Prostate gland (tissue), 2 donors: ENCODE results near the gene SMYD3. TPM values are rescaled to one million over a fixed set of nuclear protein-coding genes. Genes with fewer than 3 reads are reported as not detected.

Experiments used
- DNase-seq: peaks from one replicate; pipeline ENCODE4 v3.0.0-alpha.2; 2019; ENCODE audit warnings: low spot score
- H3K27ac ChIP-seq, 2 donors: fragments of 200-600 bp; sonication (generic); 2 replicates each; pipeline ENCODE4 v1.5.1; 2017 to 2019
- H3K27me3 ChIP-seq: fragments of 200-600 bp; sonication (generic); replicated peaks from 2 replicates; pipeline ENCODE4 v1.5.1; 2019; ENCODE audit not compliant: insufficient read depth
- H3K36me3 ChIP-seq, 2 donors: fragments of 200-600 bp; sonication (generic); 1 replicate in 1 of 2; 2 replicates in 1 of 2; pipeline versions ENCODE4 v1.5.1 to v1.8.1; 2017 to 2019
- H3K4me1 ChIP-seq: fragments of 200-600 bp; sonication (generic); replicated peaks from 2 replicates; pipeline ENCODE4 v1.5.1; 2019
- H3K4me3 ChIP-seq, 2 donors: fragments of 200-600 bp; sonication (generic); 2 replicates each; pipeline ENCODE4 v1.5.1; 2017 to 2019
- H3K9me3 ChIP-seq: fragments of 200-600 bp; sonication (generic); 2 replicates; pipeline ENCODE4 v1.5.1; 2017
- POLR2A ChIP-seq: fragments of 450-650 bp; IDR thresholded peaks from one replicate; pipeline ENCODE4 v1.6.1; 2016; ENCODE audit warnings: antibody characterized with exemption, mild to moderate bottlenecking
- POLR2AphosphoS5 ChIP-seq: sonication (generic); formaldehyde crosslinking; IDR thresholded peaks from one replicate; pipeline ENCODE4 v1.6.1; 2017; ENCODE audit warnings: antibody characterized with exemption
- WGBS: methylation state at CpG from one replicate; pipeline ENCODE4 v1.1.5; 2018; 5-methylcytosine and 5-hydroxymethylcytosine counted together
- intact Hi-C: fragments of 100-400 bp; cut with DNase I; formaldehyde crosslinking; loops from one replicate; pipeline ENCODE4 v1.14.2; 2022
- total RNA-seq, 2 donors: library from RNA; depleted of rRNA; stranded (reverse); fragments of >200 nt; gene quantifications; one replicate each; pipeline ENCODE4 v1.1.0, GENCODE V29; 2016
- TF ChIP-seq, protein P1 (sequence below), 4 experiments: fragments of 200-600 bp in 2 of 4; fragments of 450-650 bp in 2 of 4; sonication (generic) in 2 of 4; IDR thresholded peaks; 1 replicate in 3 of 4; 2 replicates in 1 of 4; pipeline ENCODE4 v1.5.1; 2016 to 2019; ENCODE audit warnings: antibody characterized with exemption in 4 of 4, mild to moderate bottlenecking in 2 of 4, moderate library complexity in 2 of 4

Gene SMYD3
- total RNA-seq, 2 donors from 2014 or later: 19.8 to 23.9 TPM

DNA sequence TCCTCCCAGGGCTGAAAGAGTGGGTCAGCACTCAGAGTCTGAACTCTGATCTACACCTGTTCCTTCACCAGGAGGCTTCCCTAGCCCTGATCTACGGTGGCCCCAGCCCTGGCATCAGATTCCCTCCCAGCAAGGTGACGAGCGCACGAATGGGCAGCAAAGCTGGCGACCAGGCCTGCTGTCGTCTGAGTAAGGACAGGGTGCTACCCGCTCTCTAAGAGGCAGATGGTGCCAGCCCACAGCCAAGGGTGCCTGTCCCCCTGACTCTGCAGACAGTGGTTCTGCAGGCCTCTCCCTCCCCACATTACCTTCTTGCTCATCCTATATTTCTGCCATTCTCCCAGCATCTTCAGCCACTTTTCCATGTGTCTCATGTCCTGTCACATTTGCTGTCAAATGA, 10.3 kb upstream of the SMYD3 start:
- no peak for TF ChIP-seq POLR2A
- 84% methylated on average over 7 of the region's 7 CpGs for WGBS
- no peaks in the 10 kb centered on the region for H3K4me1 ChIP-seq
- intact Hi-C loops: no loop called here
- no peaks in the 10 kb centered on the region for H3K9me3 ChIP-seq
- DNase-seq: no peak
- no peaks in the 10 kb centered on the region for H3K36me3 ChIP-seq
- no peaks in the 10 kb centered on the region for H3K27me3 ChIP-seq
- no peak overlapping the region for H3K27ac ChIP-seq
- no peak overlapping the region for H3K4me3 ChIP-seq

DNA sequence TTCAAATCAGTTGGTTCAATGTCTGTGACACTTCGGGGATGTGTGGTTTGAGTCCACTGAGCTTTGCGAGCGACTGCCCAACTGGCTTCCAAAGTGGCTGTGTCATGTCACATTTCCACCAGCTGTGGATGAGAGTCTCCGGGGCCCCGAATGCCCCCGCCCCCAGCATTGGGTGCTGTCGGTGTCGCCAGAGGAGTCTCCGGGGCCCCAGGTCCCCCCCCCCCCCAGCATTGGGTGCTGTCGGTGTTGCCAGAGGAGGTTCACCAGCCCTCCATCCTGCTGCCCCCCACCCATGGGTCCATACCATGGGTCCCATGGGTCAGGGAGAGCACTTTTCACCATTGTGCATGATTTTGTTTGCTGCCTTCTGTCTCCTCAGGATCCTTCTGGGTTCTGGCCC, 9.0 kb upstream of the SMYD3 start:
- no peaks in the 10 kb centered on the region for H3K4me1 ChIP-seq
- WGBS: 86% methylated on average over 7 of the region's 10 CpGs
- TF ChIP-seq POLR2AphosphoS5 (no peak), POLR2A (no peak)
- TF ChIP-seq, protein P1, sequence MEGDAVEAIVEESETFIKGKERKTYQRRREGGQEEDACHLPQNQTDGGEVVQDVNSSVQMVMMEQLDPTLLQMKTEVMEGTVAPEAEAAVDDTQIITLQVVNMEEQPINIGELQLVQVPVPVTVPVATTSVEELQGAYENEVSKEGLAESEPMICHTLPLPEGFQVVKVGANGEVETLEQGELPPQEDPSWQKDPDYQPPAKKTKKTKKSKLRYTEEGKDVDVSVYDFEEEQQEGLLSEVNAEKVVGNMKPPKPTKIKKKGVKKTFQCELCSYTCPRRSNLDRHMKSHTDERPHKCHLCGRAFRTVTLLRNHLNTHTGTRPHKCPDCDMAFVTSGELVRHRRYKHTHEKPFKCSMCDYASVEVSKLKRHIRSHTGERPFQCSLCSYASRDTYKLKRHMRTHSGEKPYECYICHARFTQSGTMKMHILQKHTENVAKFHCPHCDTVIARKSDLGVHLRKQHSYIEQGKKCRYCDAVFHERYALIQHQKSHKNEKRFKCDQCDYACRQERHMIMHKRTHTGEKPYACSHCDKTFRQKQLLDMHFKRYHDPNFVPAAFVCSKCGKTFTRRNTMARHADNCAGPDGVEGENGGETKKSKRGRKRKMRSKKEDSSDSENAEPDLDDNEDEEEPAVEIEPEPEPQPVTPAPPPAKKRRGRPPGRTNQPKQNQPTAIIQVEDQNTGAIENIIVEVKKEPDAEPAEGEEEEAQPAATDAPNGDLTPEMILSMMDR (IDR thresholded peaks at IDR 0.05): no peak

DNA sequence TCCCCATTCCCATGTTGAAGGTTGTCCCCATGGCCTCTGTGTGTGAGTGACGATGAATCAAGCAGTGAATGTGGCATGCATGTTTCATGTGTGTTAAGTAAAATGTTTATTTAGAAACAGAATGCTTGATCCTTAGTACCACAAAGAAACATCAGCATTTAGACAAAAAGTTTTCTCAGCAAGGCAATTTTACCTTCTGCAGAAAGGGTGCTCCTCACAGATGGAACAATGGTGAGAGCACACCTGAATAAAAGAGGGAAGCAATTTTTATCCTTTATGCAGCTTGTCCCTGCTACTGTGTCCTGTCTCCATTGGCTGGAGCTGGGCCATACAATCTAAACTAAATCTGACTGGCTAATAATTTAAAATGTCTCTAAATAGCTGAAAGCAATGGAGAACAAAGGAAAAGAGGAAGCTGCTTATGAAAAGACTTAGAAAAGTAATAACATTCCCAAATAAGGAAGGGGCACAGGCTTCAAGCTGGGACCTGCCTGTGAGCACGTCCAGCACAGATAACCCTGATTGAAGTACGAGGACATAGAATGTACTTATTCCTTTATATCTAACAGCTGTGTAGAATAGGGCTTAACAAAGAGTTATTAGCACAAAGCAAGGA, 8.4 kb upstream of the SMYD3 start:
- Histone ChIP-seq H3K4me1 (no peaks in the 10 kb centered on the region), H3K36me3 (no peaks in the 10 kb centered on the region), H3K27me3 (no peaks in the 10 kb centered on the region), H3K4me3 (no peak overlapping the region), H3K9me3 (no peaks in the 10 kb centered on the region), H3K27ac (no peak overlapping the region)
- WGBS: 69% methylated on average over 3 of the region's 3 CpGs
- DNase-seq: no peak
- TF ChIP-seq, protein P1 (IDR thresholded peaks at IDR 0.05): no peak
- TF ChIP-seq POLR2AphosphoS5 (no peak), POLR2A (no peak)
- intact Hi-C loops: no loop called here

More for the DNA sequence above, 9.0 kb upstream of the SMYD3 start:
- Histone ChIP-seq H3K27me3 (no peaks in the 10 kb centered on the region), H3K4me3 (no peak overlapping the region), H3K36me3 (no peaks in the 10 kb centered on the region), H3K9me3 (no peaks in the 10 kb centered on the region), H3K27ac (no peak overlapping the region)
- DNase-seq: no peak
- intact Hi-C loops: no loop called here

DNA sequence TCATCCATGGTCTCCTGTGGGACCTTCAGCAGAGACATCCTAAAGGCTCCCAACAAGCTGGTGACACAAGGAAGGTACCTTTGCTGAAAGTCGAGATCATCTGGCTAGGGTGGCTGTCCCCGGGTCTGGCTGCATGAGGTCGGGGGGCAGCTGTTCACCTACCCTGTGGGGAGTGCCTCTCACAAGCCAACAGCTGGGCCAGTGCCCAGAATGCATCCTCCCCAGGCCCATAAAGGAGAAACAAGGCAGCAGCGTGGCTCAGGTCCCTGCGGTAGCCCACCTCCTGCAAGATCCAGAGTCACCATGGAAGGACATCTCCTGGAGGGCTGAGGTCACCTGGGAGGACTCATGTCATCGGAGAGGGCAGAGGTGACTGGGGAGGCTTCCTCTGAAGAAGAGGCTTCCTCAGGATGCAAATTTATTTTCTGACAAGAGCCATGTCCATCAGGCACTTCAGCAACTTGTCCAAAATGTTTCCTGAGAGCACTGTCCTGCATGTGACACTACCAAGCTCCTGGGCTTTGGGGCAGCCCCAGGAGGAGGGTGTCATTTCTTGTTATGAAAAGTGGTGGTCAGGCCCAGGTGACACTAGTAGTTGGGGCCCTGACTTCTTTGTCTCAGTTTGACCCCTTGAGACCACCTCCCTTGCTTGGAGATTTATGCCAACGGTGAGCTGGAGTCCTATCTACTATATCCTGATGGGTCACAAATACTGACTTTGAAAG, 6.7 kb upstream of the SMYD3 start:
- TF ChIP-seq, protein P1 (IDR thresholded peaks at IDR 0.05): no peak
- TF ChIP-seq POLR2A: no peak
- no peak for TF ChIP-seq POLR2AphosphoS5
- no peak for DNase-seq
- Histone ChIP-seq H3K27ac (no peak overlapping the region), H3K4me1 (no peaks in the 10 kb centered on the region), H3K27me3 (no peaks in the 10 kb centered on the region), H3K9me3 (no peaks in the 10 kb centered on the region), H3K36me3 (no peaks in the 10 kb centered on the region), H3K4me3 (no peak overlapping the region)
- intact Hi-C loops: no loop called here
- 92% methylated on average over 7 of the region's 7 CpGs for WGBS

DNA sequence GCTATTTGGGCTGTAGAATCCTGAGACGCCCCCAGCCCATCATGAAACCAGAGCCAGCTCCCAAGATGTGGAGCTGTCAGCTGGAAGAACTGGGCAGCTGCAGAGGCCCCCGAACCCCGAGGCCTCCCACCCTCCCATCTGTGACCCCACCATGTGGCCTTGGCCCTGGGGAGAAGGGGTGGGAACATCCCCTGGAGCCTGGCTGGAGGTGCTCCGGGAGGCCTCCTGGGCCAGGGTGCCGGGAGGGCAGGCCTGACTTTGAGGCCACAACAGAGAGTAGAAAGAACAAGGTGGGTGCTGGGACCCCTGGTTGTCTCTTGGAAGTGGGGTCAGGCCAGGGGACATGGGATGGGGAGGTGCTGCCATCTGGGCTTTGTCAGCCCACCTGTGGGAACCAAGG, 6.0 kb upstream of the SMYD3 start:
- 95% methylated on average over 3 of the region's 5 CpGs for WGBS
- H3K27ac ChIP-seq: no peak overlapping the region
- no peaks in the 10 kb centered on the region for H3K4me1 ChIP-seq
- intact Hi-C loops: no loop called here
- no peaks in the 10 kb centered on the region for H3K36me3 ChIP-seq
- TF ChIP-seq, protein P1 (IDR thresholded peaks at IDR 0.05): no peak
- no peak for TF ChIP-seq POLR2A
- TF ChIP-seq POLR2AphosphoS5: no peak
- DNase-seq: no peak
- no peaks in the 10 kb centered on the region for H3K27me3 ChIP-seq
- no peaks in the 10 kb centered on the region for H3K9me3 ChIP-seq
- no peak overlapping the region for H3K4me3 ChIP-seq
